HCT116 (cell line): ENCODE data around the gene SEMA3B. TPM values are rescaled to one million over a fixed set of nuclear protein-coding genes. Genes with fewer than 3 reads are reported as not detected.

Source experiments
- ATAC-seq: fragments of 200-7000 bp; cut with Tn5 transposase; 2 replicates; pipeline ENCODE4 v1.9.1; 2020; ENCODE audit warnings: mild to moderate bottlenecking, moderate library complexity
- BruUV-seq: library from RNA; stranded (reverse); fragments of 400-500 nt; replicated peaks from 2 replicates; lab custom pipeline; 2021; lab: Mats Ljungman, UMichigan
- CTCF ChIA-PET: fragments of 300-600 bp; sonication (Branson Sonifier 250); formaldehyde crosslinking; loops from one replicate; lab custom pipeline; 2021; ENCODE audit warnings: antibody characterized with exemption; lab: Charles Lee
- POLR2A ChIA-PET: fragments of 300-600, 350-600 bp; sonication (Branson Sonifier 250); formaldehyde crosslinking; loops from one replicate; lab custom pipeline; 2021; ENCODE audit warnings: antibody characterized with exemption; lab: Charles Lee
- RAD21 ChIA-PET, 2 experiments: fragments of 300-600 bp; sonication (Branson Sonifier 250); formaldehyde crosslinking; loops; one replicate each; lab custom pipeline; 2023; ENCODE audit warnings: low total read pairs in 2 of 2; ENCODE audit not compliant: uncharacterized antibody in 2 of 2, unreplicated experiment in 2 of 2, low non-redundant PET in 1 of 2; lab: Charles Lee
- DNase-seq: peaks from one replicate; pipeline ENCODE4 v3.0.0-alpha.2; 2010; ENCODE audit warnings: low read depth, low spot score
- H2AFZ ChIP-seq: fragments of 200-600 bp; shearing (Covaris generic), sonication (generic); 2 replicates; pipeline ENCODE4 v1.6.1; 2017; ENCODE audit warnings: low read depth, mixed run types, mixed read lengths, antibody characterized with exemption, low read length; ENCODE audit not compliant: poor library complexity, severe bottlenecking
- H3K27ac ChIP-seq: 2 replicates; pipeline ENCODE4 v1.5.1; 2012; ENCODE audit warnings: low read depth, low read length
- H3K27me3 ChIP-seq: fragments of 200-600 bp; sonication (generic); 2 replicates; pipeline ENCODE4 v1.6.1; 2016; ENCODE audit warnings: mixed run types, low read length, mixed read lengths; ENCODE audit not compliant: insufficient read depth
- H3K36me3 ChIP-seq, 2 experiments: fragments of 200-500 bp in 1 of 2; fragments of 200-600 bp in 1 of 2; sonication (Bioruptor generic) in 1 of 2; sonication (generic) in 1 of 2; 2 replicates each; pipeline versions ENCODE4 v1.5.1 to v1.6.1; 2014 to 2016; ENCODE audit warnings: low read length in 2 of 2, inconsistent platforms in 1 of 2, mixed read lengths in 1 of 2, mixed run types in 1 of 2; ENCODE audit not compliant: insufficient read depth in 2 of 2, control insufficient read depth in 1 of 2
- H3K4me1 ChIP-seq, 2 experiments: fragments of 200-600 bp in 1 of 2; sonication (generic) in 1 of 2; 2 replicates each; pipeline versions ENCODE4 v1.5.1 to v1.6.1; 2012 to 2017; ENCODE audit warnings: low read length in 2 of 2, inconsistent platforms in 1 of 2, mild to moderate bottlenecking in 1 of 2, mixed read lengths in 1 of 2, mixed run types in 1 of 2, moderate library complexity in 1 of 2; ENCODE audit not compliant: insufficient read depth in 2 of 2, control insufficient read depth in 1 of 2
- H3K4me2 ChIP-seq: fragments of 200-600 bp; sonication (generic); 2 replicates; pipeline ENCODE4 v1.6.1; 2017; ENCODE audit warnings: mixed run types, low read length, mixed read lengths
- H3K4me3 ChIP-seq, 2 experiments: fragments of 200-600 bp in 1 of 2; sonication (generic) in 1 of 2; replicated peaks in 1 of 2; 2 replicates each; pipeline ENCODE4 v1.5.1; 2011 to 2016; ENCODE audit warnings: low read length in 2 of 2, control low read depth in 1 of 2, low read depth in 1 of 2, mild to moderate bottlenecking in 1 of 2, mixed read lengths in 1 of 2, mixed run types in 1 of 2
- H3K79me2 ChIP-seq: fragments of 200-600 bp; sonication (generic); 2 replicates; pipeline ENCODE4 v1.6.1; 2017; ENCODE audit warnings: mild to moderate bottlenecking, mixed run types, low read length, moderate library complexity, mixed read lengths; ENCODE audit not compliant: insufficient read depth
- H3K9ac ChIP-seq: fragments of 200-600 bp; sonication (generic); 2 replicates; pipeline ENCODE4 v1.6.1; 2016; ENCODE audit warnings: low read length, mixed read lengths
- H3K9me2 ChIP-seq: fragments of 200-600 bp; sonication (generic), shearing (Covaris generic); 2 replicates; pipeline ENCODE4 v1.6.1; 2017; ENCODE audit warnings: mixed run types, mild to moderate bottlenecking, moderate library complexity; ENCODE audit not compliant: insufficient read depth
- H3K9me3 ChIP-seq, 2 experiments: fragments of 200-500 bp in 1 of 2; fragments of 200-600 bp in 1 of 2; sonication (Bioruptor generic) in 1 of 2; sonication (generic) in 1 of 2; 2 replicates each; pipeline ENCODE4 v1.6.1; 2014 to 2017; ENCODE audit warnings: low read length in 2 of 2, mixed read lengths in 2 of 2, inconsistent platforms in 1 of 2, low read depth in 1 of 2, mild to moderate bottlenecking in 1 of 2, mixed run types in 1 of 2, moderate library complexity in 1 of 2; ENCODE audit not compliant: control insufficient read depth in 1 of 2, insufficient read depth in 1 of 2
- H4K20me1 ChIP-seq: fragments of 200-600 bp; sonication (generic), shearing (Covaris generic); 2 replicates; pipeline ENCODE4 v1.6.1; 2017; ENCODE audit warnings: mixed run types, mild to moderate bottlenecking, moderate library complexity; ENCODE audit not compliant: insufficient read depth
- CEBPB ChIP-seq: IDR thresholded peaks from 2 replicates; pipeline ENCODE4 v1.6.1; 2012; ENCODE audit warnings: low read depth
- EZH2phosphoT487 ChIP-seq: fragments of 200-600 bp; IDR thresholded peaks from 2 replicates; pipeline ENCODE4 v1.6.1; 2018; ENCODE audit warnings: antibody characterized with exemption, borderline replicate concordance
- POLR2A ChIP-seq: IDR thresholded peaks from 2 replicates; pipeline ENCODE4 v1.7.0; 2011; ENCODE audit warnings: borderline replicate concordance; ENCODE audit not compliant: insufficient read depth, insufficient read length; ENCODE audit errors: extremely low read depth
- POLR2AphosphoS5 ChIP-seq: IDR thresholded peaks from 2 replicates; pipeline ENCODE4 v1.6.1; 2011; ENCODE audit warnings: mild to moderate bottlenecking, low read depth, low read length, moderate library complexity
- RAD21 ChIP-seq: IDR thresholded peaks from 2 replicates; pipeline ENCODE4 v1.6.1; 2012; ENCODE audit warnings: low read depth, mild to moderate bottlenecking
- SP1 ChIP-seq: IDR thresholded peaks from 2 replicates; pipeline ENCODE4 v1.6.1; 2012; ENCODE audit warnings: low read depth
- YY1 ChIP-seq: IDR thresholded peaks from 2 replicates; pipeline ENCODE4 v1.6.1; 2011; ENCODE audit warnings: low read length, low read depth, moderate library complexity, mild to moderate bottlenecking; ENCODE audit not compliant: insufficient replicate concordance; ENCODE audit errors: extremely low read depth
- ZFX ChIP-seq: fragments of 450-650 bp; IDR thresholded peaks from 2 replicates; pipeline ENCODE4 v1.6.1; 2017
- ZNF274 ChIP-seq: fragments of 200-500 bp; sonication (Bioruptor generic); IDR thresholded peaks from 2 replicates; pipeline ENCODE4 v1.6.1; 2014; ENCODE audit warnings: mild to moderate bottlenecking, low read depth, low read length, inconsistent platforms
- intact Hi-C: fragments of 100-400 bp; cut with micrococcal nuclease; formaldehyde crosslinking; loops from 2 replicates; pipeline ENCODE4 v1.10.0; 2022
- total RNA-seq: library from RNA; stranded (reverse); gene quantifications from one replicate; pipeline ENCODE4 v1.2.1, GENCODE V29; 2021; ENCODE audit not compliant: unreplicated experiment
- TF ChIP-seq, protein P1 (sequence below), 3 experiments: fragments of 200-600 bp in 1 of 3; sonication (generic) in 1 of 3; IDR thresholded peaks in 2 of 3; conservative IDR thresholded peaks in 1 of 3; 2 replicates each; pipeline ENCODE4 v1.5.1; 2012 to 2017; ENCODE audit warnings: low read depth in 2 of 3, low read length in 2 of 3, antibody characterized with exemption in 1 of 3, borderline replicate concordance in 1 of 3, control low read depth in 1 of 3, mild to moderate bottlenecking in 1 of 3, mixed read lengths in 1 of 3, mixed run types in 1 of 3, moderate library complexity in 1 of 3; ENCODE audit not compliant: insufficient read depth in 1 of 3

SEMA3B gene
- total RNA-seq, 1 experiment from 2014 or later: 46.2 TPM

- Histone ChIP-seq H3K36me3 (peaks cover 11 to 15% of the 10 kb centered on the region in 2 experiments; a peak in 3 of 4 replicates), H3K9me3 (no peaks in the 10 kb centered on the region), H2AFZ (no peak overlapping the region), H3K4me2 (no peak overlapping the region), H4K20me1 (no peaks in the 10 kb centered on the region), H3K9me2 (no peaks in the 10 kb centered on the region), H3K27me3 (no peaks in the 10 kb centered on the region), H3K9ac (no peak overlapping the region), H3K79me2 (peaks cover 19% of the 10 kb centered on the region), H3K4me3 (no peak overlapping the region), H3K27ac (no peak overlapping the region; the same call in 1 of the 2 replicates), H3K4me1 (peaks cover 4 to 53% of the 10 kb centered on the region in 2 experiments; a peak in 3 of 4 replicates)
- TF ChIP-seq RAD21: no peak
- TF ChIP-seq ZFX: no peak
- no peak for TF ChIP-seq POLR2AphosphoS5
- no peak for TF ChIP-seq YY1
- no peak for TF ChIP-seq SP1
- no peak for TF ChIP-seq EZH2phosphoT487
- TF ChIP-seq ZNF274: no peak
- TF ChIP-seq, protein P1, sequence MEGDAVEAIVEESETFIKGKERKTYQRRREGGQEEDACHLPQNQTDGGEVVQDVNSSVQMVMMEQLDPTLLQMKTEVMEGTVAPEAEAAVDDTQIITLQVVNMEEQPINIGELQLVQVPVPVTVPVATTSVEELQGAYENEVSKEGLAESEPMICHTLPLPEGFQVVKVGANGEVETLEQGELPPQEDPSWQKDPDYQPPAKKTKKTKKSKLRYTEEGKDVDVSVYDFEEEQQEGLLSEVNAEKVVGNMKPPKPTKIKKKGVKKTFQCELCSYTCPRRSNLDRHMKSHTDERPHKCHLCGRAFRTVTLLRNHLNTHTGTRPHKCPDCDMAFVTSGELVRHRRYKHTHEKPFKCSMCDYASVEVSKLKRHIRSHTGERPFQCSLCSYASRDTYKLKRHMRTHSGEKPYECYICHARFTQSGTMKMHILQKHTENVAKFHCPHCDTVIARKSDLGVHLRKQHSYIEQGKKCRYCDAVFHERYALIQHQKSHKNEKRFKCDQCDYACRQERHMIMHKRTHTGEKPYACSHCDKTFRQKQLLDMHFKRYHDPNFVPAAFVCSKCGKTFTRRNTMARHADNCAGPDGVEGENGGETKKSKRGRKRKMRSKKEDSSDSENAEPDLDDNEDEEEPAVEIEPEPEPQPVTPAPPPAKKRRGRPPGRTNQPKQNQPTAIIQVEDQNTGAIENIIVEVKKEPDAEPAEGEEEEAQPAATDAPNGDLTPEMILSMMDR (IDR thresholded peaks at IDR 0.05 in 2 of 3, conservative IDR thresholded peaks at IDR 0.05 in 1 of 3; ENCODE audit: borderline replicate concordance in 1 of 3, insufficient read depth in 1 of 3, low read depth in 2 of 3, low read length in 2 of 3): no peak
- no peak for TF ChIP-seq CEBPB
- no peak for TF ChIP-seq POLR2A
- no peak for DNase-seq
- ATAC-seq: no peak
- ChIA-PET RAD21 (no interaction called here), POLR2A (no interaction called here), CTCF (interaction anchor here (0.6 to 2.9 kb wide), 3 partner anchors 8 to 28 kb away, joined by 4 to 20 read pairs (median 4); no protein-coding TSS in a partner anchor)
- intact Hi-C loops: no loop called here
- BruUV-seq: no TSS peak
These were observed 13.7 kb upstream of the SEMA3B start for GRCh38 chr3:50255251-50255615.
